NCI-H2227 (cell line): ENCODE measurements around the gene HOXB7.

Experiments used
- DNase-seq: peaks from one replicate; lab custom pipeline; 2025; ENCODE audit not compliant: unreplicated experiment; lab: John Stamatoyannopoulos, UW

The HOXB7 gene

DNA sequence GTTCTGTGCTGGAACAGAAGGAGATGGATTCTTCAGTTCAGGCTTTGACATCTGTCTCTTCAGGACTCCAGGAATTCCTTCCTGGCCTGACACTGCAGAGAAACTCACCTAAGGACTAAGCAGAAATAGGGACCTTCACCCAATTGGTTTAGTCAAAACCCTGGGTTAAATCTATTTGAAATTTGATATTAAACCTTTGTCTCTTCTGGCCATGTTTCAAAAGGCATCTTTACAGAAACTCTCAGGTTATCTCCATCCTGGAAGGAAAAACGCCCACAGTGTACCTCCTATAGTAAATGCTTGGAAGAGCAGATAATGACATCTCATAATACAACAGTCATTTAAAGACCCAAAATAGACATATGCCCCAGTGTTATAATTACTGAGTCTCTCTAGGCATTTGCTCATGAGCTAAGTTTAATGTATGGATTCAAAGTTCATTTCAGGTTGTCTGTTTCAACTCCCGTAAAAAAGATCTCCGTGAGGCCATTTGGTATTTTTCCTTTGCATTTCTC lies 27.1 kb downstream of the HOXB7 start:
- no peak for DNase-seq

GRCh38 chr17:48582750-48583069 lies 28.1 kb downstream of the HOXB7 start:
- DNase-seq, result no peak

GRCh38 chr17:48579760-48580554 lies 30.9 kb downstream of the HOXB7 start:
- peak; percentile 34 for DNase-seq

GRCh38 chr17:48579471-48579759 lies 31.4 kb downstream of the HOXB7 start:
- no peak for DNase-seq

DNA sequence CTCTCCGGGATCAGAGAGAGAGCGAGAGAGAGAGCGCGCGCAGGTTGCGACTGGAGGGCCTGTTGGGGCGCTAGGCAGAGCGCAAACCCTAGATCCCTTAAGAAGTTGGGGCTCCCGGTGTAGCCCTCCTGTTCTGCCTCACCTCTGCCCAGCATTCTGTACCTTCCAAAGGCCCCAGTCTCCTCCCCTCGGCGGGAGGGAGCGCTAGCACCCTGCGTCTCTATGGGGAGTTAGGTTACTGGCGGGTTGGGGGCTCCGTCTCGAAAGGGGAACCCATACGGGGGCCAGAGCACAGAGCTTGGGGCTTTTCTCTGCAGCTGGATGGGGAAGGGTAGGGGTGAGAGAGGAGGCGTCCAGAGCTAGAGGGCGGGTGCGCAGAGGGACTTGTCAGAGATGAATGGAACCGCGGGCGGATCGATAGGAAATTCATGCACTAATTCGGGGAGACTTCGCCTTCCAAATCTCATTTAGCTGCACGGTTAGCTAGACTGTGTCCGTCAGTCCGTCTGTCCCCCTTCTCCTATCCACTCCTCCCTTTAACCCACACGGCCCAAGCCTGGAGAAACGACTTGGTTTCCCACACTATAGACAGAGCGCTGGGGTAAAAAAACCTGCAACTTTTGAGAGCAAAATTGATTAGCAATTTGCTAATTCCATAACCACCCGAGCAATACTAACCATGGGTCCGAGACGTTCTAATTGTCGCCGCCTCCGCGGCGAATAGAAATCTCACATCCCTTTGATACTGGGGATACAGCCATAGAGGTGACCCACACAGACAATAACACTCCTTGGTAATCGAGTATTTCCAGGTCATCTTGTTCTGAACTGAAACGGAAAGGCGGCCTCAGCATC lies 32.0 kb downstream of the HOXB7 start:
- DNase-seq, result peak; percentile 21

- DNase-seq, result peak; percentile 69
These were observed 32.7 kb downstream of the HOXB7 start, which contains the start of gene HOXB4 for GRCh38 chr17:48577946-48578615. Gene HOXB4 (minus strand): TSS chr17:48578350. CDS start chr17:48578319, 31 bp downstream.

GRCh38 chr17:48577330-48577945 lies 33.4 kb downstream of the HOXB7 start:
- no peak for DNase-seq

DNA sequence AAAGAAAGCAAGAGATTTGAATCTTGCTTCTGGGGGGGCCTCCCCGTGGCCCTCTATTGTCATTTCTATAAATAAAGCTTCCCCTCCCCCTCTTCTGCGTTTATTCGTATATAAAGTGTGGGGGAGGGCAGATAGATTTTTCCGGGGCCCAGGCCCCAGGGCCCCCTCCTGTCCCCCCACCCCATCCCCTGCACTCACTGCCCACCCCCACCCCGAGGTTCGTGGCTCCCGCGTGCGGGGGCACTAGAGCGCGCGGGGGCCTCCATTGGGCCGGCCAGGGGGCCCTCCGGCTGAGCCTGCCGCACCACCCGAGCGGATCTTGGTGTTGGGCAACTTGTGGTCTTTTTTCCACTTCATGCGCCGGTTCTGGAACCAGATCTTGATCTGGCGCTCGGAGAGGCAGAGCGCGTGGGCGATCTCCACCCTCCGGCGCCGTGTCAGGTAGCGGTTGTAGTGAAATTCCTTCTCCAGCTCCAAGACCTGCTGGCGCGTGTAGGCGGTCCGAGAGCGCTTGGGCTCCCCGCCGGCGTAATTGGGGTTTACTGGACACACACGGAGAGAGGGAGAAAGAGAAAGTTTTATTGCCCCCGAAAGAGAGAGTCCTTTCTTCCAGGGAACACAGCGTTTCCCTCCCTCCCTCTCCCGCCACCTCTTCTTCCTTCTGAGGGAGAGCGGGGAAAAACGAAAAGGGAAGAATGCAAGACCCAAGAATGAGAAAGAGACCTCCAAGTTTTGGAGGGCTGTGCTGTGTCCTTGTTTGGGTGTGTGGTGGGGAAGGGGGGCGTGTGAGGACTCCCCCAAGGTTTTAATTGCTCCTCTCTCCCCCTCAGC lies 34.1 kb downstream of the HOXB7 start:
- DNase-seq, result peak; percentile 22

- DNase-seq, result no peak
These were observed 34.9 kb downstream of the HOXB7 start for GRCh38 chr17:48575673-48576478.

GRCh38 chr17:48575066-48575582 lies 35.7 kb downstream of the HOXB7 start:
- peak; percentile 43 for DNase-seq

GRCh38 chr17:48574505-48575065 lies 36.2 kb downstream of the HOXB7 start:
- DNase-seq, result no peak

DNA sequence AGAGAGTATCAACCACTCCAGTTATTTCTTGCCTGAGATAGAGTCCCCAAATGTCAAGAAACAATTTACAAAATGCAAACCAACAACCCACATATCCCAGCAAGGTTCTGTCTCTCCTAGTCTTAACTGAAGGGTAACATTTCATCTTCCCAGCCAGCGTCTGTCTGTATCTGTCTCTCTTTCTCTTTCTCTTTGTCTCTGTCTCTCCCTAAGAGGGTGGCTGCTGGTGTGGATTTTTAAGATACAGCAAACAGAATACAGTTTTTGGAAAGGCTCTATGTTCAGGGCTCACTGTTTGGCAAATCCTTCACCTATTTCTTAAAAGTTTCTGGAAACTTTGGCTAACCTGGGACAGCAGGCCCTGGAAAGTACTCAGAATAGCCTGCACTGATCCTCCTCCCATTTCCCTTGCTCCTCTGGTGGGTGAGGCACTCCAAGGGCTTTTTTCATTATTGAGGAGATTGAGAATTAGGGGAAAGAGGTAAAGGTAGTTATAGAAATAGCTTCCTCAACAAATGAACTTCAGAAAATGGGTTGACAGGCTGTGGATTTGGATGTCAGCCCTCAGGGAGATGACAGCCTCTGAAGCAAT lies 38.9 kb downstream of the HOXB7 start:
- DNase-seq, result no peak

GRCh38 chr17:48571024-48571818 lies 39.6 kb downstream of the HOXB7 start:
- no peak for DNase-seq

DNA sequence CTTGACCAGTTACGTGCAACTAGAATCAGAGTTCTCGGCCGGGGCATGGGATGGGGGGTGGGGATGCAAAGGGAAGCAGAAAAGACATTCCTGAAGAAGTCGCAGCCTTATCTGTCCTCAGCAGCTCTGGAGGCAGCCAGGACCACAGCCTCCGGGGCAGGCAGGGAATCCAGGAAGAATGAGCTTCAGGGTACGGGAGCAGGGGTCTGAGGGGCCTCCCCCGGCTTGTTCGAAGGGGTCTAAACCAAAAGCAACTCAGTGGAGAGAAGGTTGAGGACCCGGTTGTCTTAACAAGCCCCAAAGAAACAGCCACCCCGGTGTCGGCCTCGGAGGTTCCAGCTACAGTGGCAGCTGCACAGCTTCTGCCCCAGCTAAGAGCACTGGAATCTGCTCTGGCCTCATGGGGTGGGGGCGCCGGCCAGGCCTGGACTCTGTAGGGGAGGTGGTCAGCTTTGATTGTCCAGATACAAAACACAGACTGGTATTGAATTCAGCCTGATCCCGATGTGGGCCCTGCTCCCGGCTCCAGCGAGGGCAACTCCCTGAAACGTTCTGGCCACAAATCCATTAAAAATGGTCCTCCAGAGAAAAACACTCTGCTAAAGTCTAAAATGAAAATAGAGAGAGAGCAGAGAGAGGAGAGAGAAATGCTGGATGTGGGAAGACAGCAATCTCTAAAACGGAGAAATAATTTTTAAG lies 40.3 kb downstream of the HOXB7 start:
- DNase-seq, result no peak

DNA sequence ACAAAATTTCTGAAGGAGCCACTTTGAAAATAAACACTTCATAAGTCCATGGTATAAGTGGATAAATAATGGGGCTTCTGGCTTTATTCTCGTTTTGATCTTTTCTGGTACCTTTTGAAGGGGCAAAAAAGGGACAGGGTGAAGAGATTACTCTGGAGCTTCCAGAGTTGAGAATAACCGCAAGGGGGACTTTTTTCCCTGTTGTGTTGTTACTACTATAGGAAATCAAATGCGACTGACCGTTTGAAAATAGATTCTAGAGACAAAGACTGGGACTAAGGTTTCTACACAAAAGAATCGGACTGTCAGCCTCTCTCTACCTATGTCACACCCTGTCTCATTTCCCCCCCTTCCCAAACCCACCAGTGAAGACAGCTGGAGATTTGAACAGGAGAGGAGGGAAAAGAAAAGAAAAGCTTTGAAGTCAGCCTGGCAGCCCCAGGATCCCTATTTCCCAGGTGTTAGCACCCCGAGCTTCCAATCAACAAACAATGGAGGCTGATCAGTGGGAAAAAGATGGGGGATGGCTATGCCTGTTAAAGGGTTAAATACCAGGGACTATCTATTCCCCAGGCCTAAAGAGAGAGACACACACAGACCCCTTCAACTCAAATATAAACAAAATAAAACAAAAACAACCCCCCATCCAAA lies 41.0 kb downstream of the HOXB7 start:
- no peak for DNase-seq

GRCh38 chr17:48569240-48569582 lies 41.6 kb downstream of the HOXB7 start:
- DNase-seq, result no peak
